Naive thymus-derived CD4-positive, alpha-beta T cell (primary cell): ENCODE measurements around the gene UGT1A8. TPM values are rescaled to one million over a fixed set of nuclear protein-coding genes. Genes with fewer than 3 reads are reported as not detected.
"Not testable (repeated sequence)": the region's sequence is repeated elsewhere in the genome, so short reads cannot be mapped to it uniquely, and the experiment has no call there.

ENCODE experiments used
- ATAC-seq: fragments of 150-1000 bp; cut with Tn5 transposase; 2 replicates; pipeline ENCODE4 v1.10.0; 2021; ENCODE audit warnings: mild to moderate bottlenecking, moderate library complexity
- CTCF ChIA-PET: fragments of 350-600 bp; sonication (Branson Sonifier 250); formaldehyde crosslinking; loops from one replicate; lab custom pipeline; 2021; ENCODE audit warnings: antibody characterized with exemption; lab: Charles Lee
- POLR2A ChIA-PET: fragments of 350-600 bp; sonication (Branson Sonifier 250); formaldehyde crosslinking; loops from one replicate; lab custom pipeline; 2021; ENCODE audit warnings: antibody characterized with exemption, inconsistent platforms; lab: Charles Lee
- DNase-seq, 9 donors: peaks; one replicate each; pipeline versions ENCODE4 v3.0.0 to v3.0.0-alpha.2; 2020 to 2022; ENCODE audit warnings: mixed read lengths in 1 of 9
- H3K27ac ChIP-seq: one replicate; pipeline ENCODE4 v1.7.0; 2013; ENCODE audit warnings: mild to moderate bottlenecking, low read depth, low read length, moderate library complexity
- H3K27me3 ChIP-seq, 2 donors: one replicate each; pipeline ENCODE4 v1.7.0; 2013; ENCODE audit warnings: low read length in 2 of 2, mild to moderate bottlenecking in 2 of 2, moderate library complexity in 2 of 2; ENCODE audit not compliant: control insufficient read depth in 2 of 2, insufficient read depth in 2 of 2
- H3K36me3 ChIP-seq, 3 experiments: 1 replicate in 2 of 3; 2 replicates in 1 of 3; pipeline ENCODE4 v1.7.0; 2013; ENCODE audit warnings: low read length in 3 of 3, mild to moderate bottlenecking in 3 of 3, moderate library complexity in 1 of 3; ENCODE audit not compliant: insufficient read depth in 3 of 3, control insufficient read depth in 2 of 3
- H3K4me1 ChIP-seq, 2 donors: one replicate each; pipeline ENCODE4 v1.7.0; 2013; ENCODE audit warnings: low read length in 2 of 2, mild to moderate bottlenecking in 2 of 2, moderate library complexity in 1 of 2; ENCODE audit not compliant: control insufficient read depth in 2 of 2, insufficient read depth in 2 of 2
- H3K4me3 ChIP-seq: 2 replicates; pipeline ENCODE4 v1.7.0; 2013; ENCODE audit warnings: mild to moderate bottlenecking, low read length
- H3K9me3 ChIP-seq, 3 experiments: 1 replicate in 2 of 3; 2 replicates in 1 of 3; pipeline ENCODE4 v1.7.0; 2013; ENCODE audit warnings: low read length in 3 of 3; ENCODE audit not compliant: control insufficient read depth in 2 of 3
- H3K27ac Mint-ChIP-seq, 9 donors: one replicate each; pipeline ENCODE4 v1.8.0; 2020 to 2022; ENCODE audit warnings: mixed read lengths in 9 of 9, mild to moderate bottlenecking in 8 of 9, moderate library complexity in 5 of 9, inconsistent platforms in 2 of 9
- H3K27me3 Mint-ChIP-seq, 5 donors: one replicate each; pipeline ENCODE4 v1.8.0; 2021 to 2022; ENCODE audit warnings: mixed read lengths in 5 of 5, mild to moderate bottlenecking in 1 of 5
- H3K36me3 Mint-ChIP-seq, 5 donors: one replicate each; pipeline ENCODE4 v1.8.0; 2020 to 2022; ENCODE audit warnings: mixed read lengths in 5 of 5, mild to moderate bottlenecking in 3 of 5, inconsistent platforms in 1 of 5
- H3K4me1 Mint-ChIP-seq, 7 donors: one replicate each; pipeline ENCODE4 v1.8.0; 2020 to 2022; ENCODE audit warnings: mixed read lengths in 7 of 7, mild to moderate bottlenecking in 3 of 7, inconsistent platforms in 1 of 7
- H3K4me3 Mint-ChIP-seq, 10 donors: one replicate each; pipeline ENCODE4 v1.8.0; 2020 to 2022; ENCODE audit warnings: mild to moderate bottlenecking in 10 of 10, mixed read lengths in 10 of 10, moderate library complexity in 6 of 10, inconsistent platforms in 2 of 10
- H3K9me3 Mint-ChIP-seq, 11 donors: one replicate each; pipeline ENCODE4 v1.8.0; 2020 to 2022; ENCODE audit warnings: mixed read lengths in 11 of 11, mild to moderate bottlenecking in 4 of 11, inconsistent platforms in 1 of 11, moderate library complexity in 1 of 11
- intact Hi-C, 2 donors: fragments of 100-400 bp; cut with micrococcal nuclease; formaldehyde crosslinking; loops; one replicate each; pipeline ENCODE4 v1.15.1; 2023
- polyA plus RNA-seq, 2 donors: library from polyadenylated mRNA; unstranded; fragments of 300-500 nt; fragmentation: Illumina TruSeq; gene quantifications; one replicate each; pipeline ENCODE4 v1.2.3, GENCODE V29; 2021
- total RNA-seq, 6 experiments: library from RNA in 5 of 6; stranded (reverse) in 5 of 6; gene quantifications; 1 replicate in 5 of 6; 2 replicates in 1 of 6; pipeline ENCODE4 v1.2.3 and lab custom pipeline; 2021 to 2026

Gene UGT1A8
- not detected for total RNA-seq
- not detected for polyA plus RNA-seq
- total RNA-seq (lab: John Stamatoyannopoulos, UW), result not detected

DNA sequence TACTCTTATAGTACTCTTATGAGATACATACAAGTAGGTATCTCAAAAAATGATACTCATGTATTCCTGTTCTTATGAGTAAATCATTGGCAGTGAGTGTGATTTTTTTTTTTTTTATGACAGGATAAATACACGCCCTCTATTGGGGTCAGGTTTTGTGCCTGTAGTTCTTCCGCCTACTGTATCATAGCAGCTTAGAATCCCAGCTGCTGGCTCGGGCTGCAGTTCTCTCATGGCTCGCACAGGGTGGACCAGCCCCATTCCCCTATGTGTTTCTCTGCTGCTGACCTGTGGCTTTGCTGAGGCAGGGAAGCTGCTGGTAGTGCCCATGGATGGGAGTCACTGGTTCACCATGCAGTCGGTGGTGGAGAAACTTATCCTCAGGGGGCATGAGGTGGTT lies at the start of gene UGT1A8:
Gene UGT1A8 (plus strand): TSS at position 158 of the 400 bp plus-strand sequence. CDS start 75 bp downstream, at position 233.
- H3K27ac Mint-ChIP-seq, intact Hi-C loops, H3K4me3 Mint-ChIP-seq, DNase-seq, H3K36me3 ChIP-seq, ATAC-seq, H3K4me3 ChIP-seq, H3K4me1 Mint-ChIP-seq, H3K27ac ChIP-seq, H3K27me3 ChIP-seq, H3K4me1 ChIP-seq, H3K9me3 ChIP-seq, POLR2A ChIA-PET, H3K36me3 Mint-ChIP-seq: not testable (repeated sequence)
- H3K9me3 Mint-ChIP-seq, result peaks cover 0 to 37% (median 10%) of the 10 kb centered on the region in 11 donors
- H3K27me3 Mint-ChIP-seq, result peaks cover 29 to 64% (median 45%) of the 10 kb centered on the region in 5 donors
- CTCF ChIA-PET, result interaction anchor here (0.7 kb wide), 1 partner anchor 51 kb away, joined by 3 read pairs; no protein-coding TSS in a partner anchor

DNA sequence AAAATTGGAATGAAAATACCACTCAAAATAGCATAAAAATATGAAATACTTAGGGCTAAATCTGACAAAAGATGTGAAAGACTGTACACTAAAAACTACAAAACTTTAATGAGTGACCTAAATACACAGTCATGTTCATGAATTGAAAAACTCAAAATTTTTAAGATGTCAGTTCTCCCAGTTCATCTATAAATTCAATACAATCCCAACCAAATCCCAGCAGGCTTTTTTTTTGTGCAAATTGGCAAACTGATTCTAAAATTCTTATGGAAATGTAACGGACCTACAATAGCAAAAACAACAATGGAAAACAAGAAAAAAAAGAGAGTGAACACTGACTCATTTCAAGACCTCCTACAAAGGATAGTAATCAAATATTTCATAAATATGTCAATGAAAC lies 46.4 kb upstream of the UGT1A8 start:
- no peaks in the 10 kb centered on the region for H3K9me3 ChIP-seq
- ATAC-seq (no peak), DNase-seq (no peak)
- Mint-ChIP-seq H3K9me3 (peaks cover 0 to 3% (median 0%) of the 10 kb centered on the region in 11 donors), H3K27ac (no peak overlapping the region), H3K4me1 (peaks cover 0 to under 1% (median 0%) of the 10 kb centered on the region in 7 donors), H3K27me3 (peaks cover 0 to 43% (median 0%) of the 10 kb centered on the region in 5 donors), H3K4me3 (no peak overlapping the region), H3K36me3 (no peaks in the 10 kb centered on the region)
- no peak overlapping the region for H3K27ac ChIP-seq
- no peak overlapping the region for H3K4me3 ChIP-seq
- ChIA-PET POLR2A (no interaction called here), CTCF (no interaction called here)
- peaks cover 0 to 6% (median 0%) of the 10 kb centered on the region in 3 experiments for H3K36me3 ChIP-seq
- no peaks in the 10 kb centered on the region for H3K4me1 ChIP-seq
- intact Hi-C loops, result no loop called here
- no peaks in the 10 kb centered on the region for H3K27me3 ChIP-seq

DNA sequence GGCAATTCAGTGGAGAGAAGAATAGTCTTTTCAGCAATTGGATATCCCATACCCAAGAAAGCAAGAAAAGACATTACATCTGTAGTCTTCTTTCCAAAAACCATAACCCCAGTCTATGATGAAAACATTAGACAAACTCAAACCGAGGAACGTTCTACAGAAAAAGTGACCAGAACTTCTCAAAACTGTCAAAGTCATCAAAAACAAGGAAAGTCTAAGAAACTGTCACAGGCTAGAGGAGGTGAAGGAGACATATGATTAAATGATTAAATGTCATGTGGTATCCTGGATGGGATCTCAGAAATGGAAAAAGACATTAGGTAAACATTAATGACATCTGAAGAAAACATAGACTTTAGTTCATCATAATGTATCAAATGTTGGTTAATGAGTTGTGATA lies 46.0 kb upstream of the UGT1A8 start:
- H3K4me1 Mint-ChIP-seq, result no peaks in the 10 kb centered on the region
- ChIA-PET POLR2A (no interaction called here), CTCF (no interaction called here)
- Histone ChIP-seq H3K9me3 (no peaks in the 10 kb centered on the region), H3K4me3 (no peak overlapping the region), H3K27me3 (no peaks in the 10 kb centered on the region), H3K27ac (no peak overlapping the region), H3K4me1 (no peaks in the 10 kb centered on the region), H3K36me3 (peaks cover 0 to 2% (median 0%) of the 10 kb centered on the region in 3 experiments)
- ATAC-seq, result no peak
- DNase-seq, result no peak
- H3K27ac Mint-ChIP-seq, result no peak overlapping the region
- intact Hi-C loops, result no loop called here
- peaks cover 0 to 43% (median 0%) of the 10 kb centered on the region in 5 donors for H3K27me3 Mint-ChIP-seq
- no peak overlapping the region for H3K4me3 Mint-ChIP-seq
- H3K9me3 Mint-ChIP-seq, result peaks cover 0 to 3% (median 0%) of the 10 kb centered on the region in 11 donors
- no peaks in the 10 kb centered on the region for H3K36me3 Mint-ChIP-seq

DNA sequence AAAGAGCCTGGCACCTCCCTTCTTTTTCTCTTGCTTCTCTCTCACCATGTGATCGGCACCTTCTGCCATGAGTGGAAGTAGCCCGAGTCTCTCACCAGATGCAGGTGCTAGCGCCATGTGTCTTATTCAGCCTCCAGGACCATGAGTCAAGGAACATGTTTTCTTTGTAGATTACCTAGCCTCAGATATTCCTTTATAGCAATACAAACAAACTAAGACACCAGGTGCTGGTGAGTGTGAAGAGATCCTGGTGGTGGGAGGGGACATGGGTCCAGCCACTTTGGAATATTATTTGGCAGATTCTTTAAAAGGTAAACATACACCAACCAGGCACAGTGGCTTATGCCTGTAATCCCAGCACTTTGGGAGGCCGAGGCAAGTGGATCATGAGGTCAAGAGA lies 45.0 kb upstream of the UGT1A8 start:
- Histone ChIP-seq H3K27me3 (no peaks in the 10 kb centered on the region), H3K36me3 (no peaks in the 10 kb centered on the region), H3K9me3 (no peaks in the 10 kb centered on the region), H3K4me1 (no peaks in the 10 kb centered on the region), H3K4me3 (no peak overlapping the region), H3K27ac (no peak overlapping the region)
- no peaks in the 10 kb centered on the region for H3K4me1 Mint-ChIP-seq
- no peaks in the 10 kb centered on the region for H3K36me3 Mint-ChIP-seq
- DNase-seq, result no peak
- H3K4me3 Mint-ChIP-seq, result no peak overlapping the region
- H3K27ac Mint-ChIP-seq, result no peak overlapping the region
- POLR2A ChIA-PET, result no interaction called here
- intact Hi-C loops, result no loop called here
- peaks cover 0 to 6% (median 0%) of the 10 kb centered on the region in 11 donors for H3K9me3 Mint-ChIP-seq
- no peak for ATAC-seq
- CTCF ChIA-PET, result no interaction called here
- H3K27me3 Mint-ChIP-seq, result peaks cover 0 to 46% (median 0%) of the 10 kb centered on the region in 5 donors

DNA sequence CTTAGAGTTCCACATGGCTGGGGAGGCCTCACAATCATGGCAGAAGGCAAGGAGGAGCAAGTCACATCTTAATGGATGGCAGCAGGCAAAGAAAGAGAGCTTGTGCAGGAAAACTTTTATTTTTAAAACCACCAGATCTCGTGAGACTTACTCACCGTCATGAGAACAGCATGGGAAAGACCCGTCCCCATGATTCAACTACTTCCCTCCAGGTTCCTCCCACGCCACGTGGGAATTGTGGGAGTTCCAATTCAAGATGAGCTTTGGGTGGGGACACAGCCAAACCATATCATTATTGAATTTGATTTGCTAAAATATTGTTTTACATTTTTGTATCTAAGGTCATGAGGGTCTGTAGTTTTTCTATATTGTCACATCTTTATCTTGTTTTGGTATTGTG lies 40.1 kb upstream of the UGT1A8 start:
- H3K36me3 Mint-ChIP-seq, H3K27ac Mint-ChIP-seq, H3K27ac ChIP-seq, ATAC-seq, H3K4me3 ChIP-seq, H3K9me3 Mint-ChIP-seq, H3K9me3 ChIP-seq, H3K4me1 ChIP-seq, H3K36me3 ChIP-seq, POLR2A ChIA-PET, intact Hi-C loops, DNase-seq, H3K27me3 ChIP-seq, CTCF ChIA-PET, H3K4me1 Mint-ChIP-seq, H3K4me3 Mint-ChIP-seq: not testable (repeated sequence)
- H3K27me3 Mint-ChIP-seq, result peaks cover 0 to 16% (median 0%) of the 10 kb centered on the region in 5 donors

DNA sequence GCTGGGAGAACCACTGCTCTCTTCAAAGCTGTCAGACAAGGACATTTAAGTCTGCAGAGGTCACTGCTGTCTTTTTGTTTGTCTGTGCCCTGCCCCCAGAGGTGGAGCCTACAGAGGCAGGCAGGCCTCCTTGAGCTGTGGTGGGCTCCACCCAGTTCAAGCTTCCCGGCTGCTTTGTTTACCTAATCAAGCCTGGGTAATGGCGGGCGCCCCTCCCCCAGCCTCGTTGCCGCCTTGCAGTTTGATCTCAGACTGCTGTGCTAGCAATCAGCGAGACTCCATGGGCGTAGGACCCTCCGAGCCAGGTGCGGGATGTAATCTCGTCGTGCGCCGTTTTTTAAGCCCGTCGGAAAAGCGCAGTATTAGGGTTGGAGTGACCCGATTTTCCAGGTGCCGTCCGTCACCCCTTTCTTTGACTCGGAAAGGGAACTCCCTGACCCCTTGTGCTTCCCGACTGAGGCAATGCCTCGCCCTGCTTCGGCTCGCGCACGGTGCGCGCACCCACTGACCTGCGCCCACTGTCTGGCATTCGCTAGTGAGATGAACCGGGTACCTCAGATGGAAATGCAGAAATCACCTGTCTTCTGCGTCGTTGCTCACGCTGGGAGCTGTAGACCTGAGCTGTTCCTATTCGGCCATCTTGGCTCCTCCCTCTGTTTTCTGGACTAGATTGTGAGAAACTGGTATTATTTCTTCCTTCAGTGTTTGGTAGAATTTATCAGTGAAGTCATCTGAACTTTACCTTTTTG lies 34.0 kb upstream of the UGT1A8 start:
- H3K4me3 ChIP-seq, H3K36me3 Mint-ChIP-seq, H3K4me1 ChIP-seq, ATAC-seq, H3K36me3 ChIP-seq, H3K27me3 ChIP-seq, H3K27ac ChIP-seq, H3K9me3 ChIP-seq, CTCF ChIA-PET, POLR2A ChIA-PET, H3K4me1 Mint-ChIP-seq, H3K9me3 Mint-ChIP-seq, intact Hi-C loops: not testable (repeated sequence)
- DNase-seq, result peak in 1 of 9 donors; percentile 10
- Mint-ChIP-seq H3K4me3 (peak overlapping the region in 3 of 10 donors; percentile 16 to 88 (median 21)), H3K27ac (peak overlapping the region in 1 of 9 donors; percentile 92), H3K27me3 (peaks cover 7 to 18% (median 15%) of the 10 kb centered on the region in 5 donors)

DNA sequence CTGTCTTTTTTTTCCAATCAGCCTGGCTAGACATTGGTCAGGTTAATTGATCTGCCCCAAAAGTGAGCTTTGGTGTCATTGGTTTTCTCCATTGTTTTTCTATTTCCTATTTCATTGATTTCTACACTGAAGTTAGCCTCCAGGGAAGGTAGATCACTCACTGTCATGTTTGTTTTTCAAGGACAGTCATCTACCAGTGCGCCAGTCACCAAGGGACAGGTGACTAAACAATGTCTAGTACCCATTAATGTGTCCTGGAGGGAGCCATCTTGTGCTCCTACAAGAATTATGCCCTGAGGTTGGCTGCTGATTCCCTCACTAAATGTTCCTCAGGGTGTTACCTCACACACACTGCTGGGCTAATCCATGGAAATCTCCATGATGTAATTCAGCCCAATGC lies 33.2 kb upstream of the UGT1A8 start:
- no peaks in the 10 kb centered on the region for H3K36me3 ChIP-seq
- H3K27me3 ChIP-seq, result no peaks in the 10 kb centered on the region
- H3K36me3 Mint-ChIP-seq, result peaks cover 0 to 3% (median 0%) of the 10 kb centered on the region in 5 donors
- POLR2A ChIA-PET, result no interaction called here
- peaks cover 0 to 1% (median 0%) of the 10 kb centered on the region in 7 donors for H3K4me1 Mint-ChIP-seq
- CTCF ChIA-PET, result no interaction called here
- no peak for ATAC-seq
- intact Hi-C loops, result no loop called here
- H3K4me1 ChIP-seq, result no peaks in the 10 kb centered on the region
- H3K4me3 Mint-ChIP-seq, result no peak overlapping the region
- peaks cover 0 to 3% (median 0%) of the 10 kb centered on the region in 11 donors for H3K9me3 Mint-ChIP-seq
- no peak overlapping the region for H3K4me3 ChIP-seq
- H3K27ac ChIP-seq, result no peak overlapping the region
- no peak for DNase-seq
- no peaks in the 10 kb centered on the region for H3K9me3 ChIP-seq
- H3K27me3 Mint-ChIP-seq, result peaks cover 11 to 24% (median 21%) of the 10 kb centered on the region in 5 donors
- H3K27ac Mint-ChIP-seq, result no peak overlapping the region
